Stimulated activated CD8-positive, alpha-beta memory T cell treated with anti-CD3 and anti-CD28 coated beads, Interleukin-15, amount 100 ng/mL, for 48 hours (primary cell): Measurements from ENCODE around the gene RNF115.
"Not testable (repeated sequence)": the region's sequence is repeated elsewhere in the genome, so short reads cannot be mapped to it uniquely, and the experiment has no call there.

ENCODE experiments used
- DNase-seq, 2 donors: peaks; one replicate each; pipeline ENCODE4 v3.0.0-alpha.2; 2020; ENCODE audit warnings: low read depth in 2 of 2

Gene RNF115

GRCh38 chr1:145777357-145778145 lies 46.3 kb downstream of the RNF115 start:
- no peak for DNase-seq

- DNase-seq, result no peak
Measured at GRCh38 chr1:145773423-145773822, 50.5 kb downstream of the RNF115 start.

- DNase-seq, result no peak
Measured at GRCh38 chr1:145771056-145771455, 52.8 kb downstream of the RNF115 start.

GRCh38 chr1:145768004-145768403 lies 55.9 kb downstream of the RNF115 start:
- DNase-seq, result not testable (repeated sequence)

GRCh38 chr1:145766926-145767325 lies 57.0 kb downstream of the RNF115 start:
- DNase-seq, result not testable (repeated sequence)

GRCh38 chr1:145765585-145766360 lies 58.1 kb downstream of the RNF115 start:
- not testable (repeated sequence) for DNase-seq

GRCh38 chr1:145765127-145765526 lies 58.8 kb downstream of the RNF115 start:
- not testable (repeated sequence) for DNase-seq

GRCh38 chr1:145764231-145764940 lies 59.5 kb downstream of the RNF115 start:
- DNase-seq, result not testable (repeated sequence)

- not testable (repeated sequence) for DNase-seq
Measured at GRCh38 chr1:145762001-145762400, 61.9 kb downstream of the RNF115 start.

- DNase-seq, result not testable (repeated sequence)
Measured at GRCh38 chr1:145761498-145761897, 62.4 kb downstream of the RNF115 start.

- not testable (repeated sequence) for DNase-seq
Measured at GRCh38 chr1:145760395-145760949, 63.4 kb downstream of the RNF115 start.

GRCh38 chr1:145759721-145760120 lies 64.2 kb downstream of the RNF115 start:
- no peak for DNase-seq

- no peak for DNase-seq
Measured at GRCh38 chr1:145758575-145758974, 65.3 kb downstream of the RNF115 start.

GRCh38 chr1:145758116-145758515 lies 65.8 kb downstream of the RNF115 start:
- DNase-seq, result no peak

- DNase-seq, result no peak
Measured at GRCh38 chr1:145757420-145757819, 66.5 kb downstream of the RNF115 start.

GRCh38 chr1:145751491-145752037 lies 72.3 kb downstream of the RNF115 start:
- no peak for DNase-seq

GRCh38 chr1:145750426-145750825 lies 73.5 kb downstream of the RNF115 start:
- no peak for DNase-seq

- no peak for DNase-seq
Measured at GRCh38 chr1:145747398-145748247, 76.3 kb downstream of the RNF115 start.

GRCh38 chr1:145740269-145740668 lies 83.6 kb downstream of the RNF115 start:
- DNase-seq, result no peak

- no peak for DNase-seq
Measured at GRCh38 chr1:145736191-145736590, 87.7 kb downstream of the RNF115 start.

- DNase-seq, result no peak
Measured at GRCh38 chr1:145730900-145731299, 93.0 kb downstream of the RNF115 start.
